AG04450 (cell line): Measurements from ENCODE around the gene GABRD. TPM values are rescaled to one million over a fixed set of nuclear protein-coding genes. Genes with fewer than 3 reads are reported as not detected.

Experiments used
- CTCF ChIA-PET: fragments of 300-600, 350-600 bp; formaldehyde crosslinking; extraction: SDS; loops from one replicate; lab custom pipeline; 2022; ENCODE audit warnings: antibody characterized with exemption, inconsistent platforms; lab: Charles Lee
- POLR2A ChIA-PET: fragments of 350-600 bp; formaldehyde crosslinking; extraction: SDS; loops from one replicate; lab custom pipeline; 2021; ENCODE audit warnings: antibody characterized with exemption, inconsistent platforms; lab: Yijun Ruan, JAX
- DNase-seq: peaks from one replicate; pipeline ENCODE4 v3.0.0-alpha.2; 2011; ENCODE audit warnings: low read depth, low spot score
- H3K27ac ChIP-seq: one replicate; pipeline ENCODE4 v1.5.1; 2012; ENCODE audit warnings: low read depth, low read length, control low read depth
- H3K27me3 ChIP-seq: one replicate; pipeline ENCODE4 v1.6.0; 2012; ENCODE audit warnings: low read length; ENCODE audit not compliant: control insufficient read depth, insufficient read depth
- H3K4me3 ChIP-seq: 2 replicates; pipeline ENCODE4 v1.5.1; 2011; ENCODE audit warnings: mild to moderate bottlenecking, low read depth, low read length, control low read depth
- H3K9me3 ChIP-seq: 2 replicates; pipeline ENCODE4 v1.5.1; 2012; ENCODE audit warnings: low read length; ENCODE audit not compliant: control insufficient read depth, insufficient read depth
- CTCF ChIP-seq: IDR thresholded peaks from 2 replicates; pipeline ENCODE4 v1.5.1; 2011; ENCODE audit warnings: low read depth, low read length, control low read depth, inconsistent platforms
- polyA plus RNA-seq: library from polyadenylated mRNA; depleted of rRNA; stranded (reverse); fragments of >200 nt; gene quantifications from 2 replicates; pipeline ENCODE4 v1.2.3, GENCODE V29; 2011; rRNA removed

Gene GABRD
- polyA plus RNA-seq, 1 experiment, result not detected

- Histone ChIP-seq H3K27me3 (peaks cover 11% of the 10 kb centered on the region), H3K9me3 (peaks cover 58% of the 10 kb centered on the region), H3K4me3 (no peak overlapping the region), H3K27ac (no peak overlapping the region)
- TF ChIP-seq CTCF, result no peak
- CTCF ChIA-PET, result no interaction called here
- POLR2A ChIA-PET, result no interaction called here
- no peak for DNase-seq
These were observed 59.0 kb downstream of the GABRD start for GRCh38 chr1:2078170-2078569.

- no peak overlapping the region for H3K4me3 ChIP-seq
- peaks cover 58% of the 10 kb centered on the region for H3K9me3 ChIP-seq
- no peak for DNase-seq
- H3K27me3 ChIP-seq, result peaks cover 7% of the 10 kb centered on the region
- no peak overlapping the region for H3K27ac ChIP-seq
- TF ChIP-seq CTCF, result no peak
- ChIA-PET CTCF (interaction anchor here (0.7 to 1.8 kb wide), 2 partner anchors 11 to 95 kb away, joined by 3 to 4 read pairs; no protein-coding TSS in a partner anchor), POLR2A (no interaction called here)
These were observed 60.4 kb downstream of the GABRD start for GRCh38 chr1:2079396-2080085.

DNA sequence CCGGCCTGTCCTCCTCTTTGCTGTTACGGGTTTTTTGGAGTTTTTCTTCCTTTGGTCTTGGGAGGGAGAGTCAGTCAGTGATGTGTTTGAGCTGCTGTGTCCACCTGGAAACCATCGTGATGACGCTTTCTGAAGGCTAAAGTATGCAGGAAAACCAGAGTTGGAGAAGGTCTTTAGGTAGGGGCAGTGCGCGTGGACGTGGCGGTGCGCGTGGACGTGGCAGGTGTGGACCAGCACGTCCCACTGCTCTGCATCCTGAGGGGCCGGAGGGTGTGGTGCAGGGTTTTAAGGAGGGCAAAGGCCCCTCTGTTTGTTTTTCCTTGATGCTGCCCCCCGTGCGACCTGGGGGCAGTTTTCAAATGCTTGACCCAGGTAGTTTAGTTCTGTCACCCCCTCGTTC, 61.0 kb downstream of the GABRD start:
- TF ChIP-seq CTCF, result no peak
- POLR2A ChIA-PET, result no interaction called here
- Histone ChIP-seq H3K27me3 (peaks cover 3% of the 10 kb centered on the region), H3K27ac (no peak overlapping the region), H3K9me3 (peaks cover 58% of the 10 kb centered on the region), H3K4me3 (no peak overlapping the region)
- no peak for DNase-seq
- CTCF ChIA-PET, result interaction anchor here (1.8 kb wide), 1 partner anchor 94 kb away, joined by 4 read pairs; no protein-coding TSS in a partner anchor

Other genes starting within 250 kb of the GABRD start
- gene NADK, start 240.9 kb upstream of the GABRD start, polyA plus RNA-seq, result 37.8 and 39.8 TPM in 2 replicates
- gene GNB1, start 128.3 kb upstream of the GABRD start, polyA plus RNA-seq, result 400 and 437 TPM in 2 replicates
- 0.21 TPM in 2 replicates for gene CALML6, start 104.1 kb upstream of the GABRD start, polyA plus RNA-seq
- 0.30 and 0.53 TPM in 2 replicates for gene TMEM52, start 100.1 kb upstream of the GABRD start, polyA plus RNA-seq
- gene CFAP74, start 15.6 kb upstream of the GABRD start, polyA plus RNA-seq, result not detected in 2 replicates
- 3.0 and 4.0 TPM in 2 replicates for gene PRKCZ, start 31.1 kb downstream of the GABRD start, polyA plus RNA-seq
- 9.7 and 12.6 TPM in 2 replicates for gene FAAP20, start 175.4 kb downstream of the GABRD start, polyA plus RNA-seq
- 6.7 and 9.0 TPM in 2 replicates for gene SKI, start 209.0 kb downstream of the GABRD start, polyA plus RNA-seq